GM12878 (cell line): ENCODE data around the gene ATP2A3. TPM values are rescaled to one million over a fixed set of nuclear protein-coding genes. Genes with fewer than 3 reads are reported as not detected.

ENCODE experiments used
- ATAC-seq: fragments of 200-7000 bp; cut with Tn5 transposase; 3 replicates; pipeline ENCODE4 v1.9.1; 2020; ENCODE audit warnings: mild to moderate bottlenecking, moderate library complexity
- BruUV-seq: library from RNA; stranded (reverse); fragments of 400-500 nt; replicated peaks from 2 replicates; lab custom pipeline; 2021; lab: Mats Ljungman, UMichigan
- CTCF ChIA-PET: fragments of 300-600 bp; sonication (Branson Sonifier 250); formaldehyde crosslinking; extraction: SDS; loops from one replicate; lab custom pipeline; 2021; ENCODE audit warnings: inconsistent platforms; lab: Yijun Ruan, JAX
- POLR2A ChIA-PET: fragments of 350-600 bp; formaldehyde crosslinking; extraction: SDS; loops from one replicate; lab custom pipeline; 2021; ENCODE audit warnings: inconsistent platforms; lab: Charles Lee
- RAD21 ChIA-PET: fragments of 300-600 bp; sonication (Branson Sonifier 250); formaldehyde crosslinking; loops from one replicate; lab custom pipeline; 2023; ENCODE audit warnings: antibody characterized with exemption; ENCODE audit not compliant: unreplicated experiment; lab: Charles Lee
- SMC1A ChIA-PET: fragments of 300-600 bp; sonication (Branson Sonifier 250); formaldehyde crosslinking; loops from one replicate; lab custom pipeline; 2023; ENCODE audit not compliant: unreplicated experiment, uncharacterized antibody; lab: Charles Lee
- DNase-seq: peaks from one replicate; pipeline ENCODE4 v3.0.0-alpha.2; 2011; ENCODE audit warnings: low read depth, low spot score
- FAIRE-seq: peaks from 3 replicates; lab custom pipeline; 2011; peaks lifted over from hg19 to GRCh38; lab: Jason Lieb, UNC
- H2AFZ ChIP-seq: 2 replicates; pipeline ENCODE4 v1.6.0; 2011; ENCODE audit warnings: low read depth, low read length, control low read depth; ENCODE audit not compliant: control insufficient read depth
- H3K27ac ChIP-seq: 2 replicates; pipeline ENCODE4 v1.5.1; 2011; ENCODE audit warnings: control low read depth; ENCODE audit not compliant: control insufficient read depth, insufficient read depth
- H3K27me3 ChIP-seq, 2 experiments: replicated peaks in 1 of 2; 2 replicates each; pipeline versions ENCODE4 v1.6.0 to v1.6.1; 2011; ENCODE audit warnings: low read length in 1 of 2; ENCODE audit not compliant: control insufficient read depth in 2 of 2, insufficient read depth in 2 of 2
- H3K36me3 ChIP-seq, 2 experiments: 2 replicates each; pipeline ENCODE4 v1.5.1; 2011; ENCODE audit warnings: low read length in 1 of 2; ENCODE audit not compliant: control insufficient read depth in 2 of 2, insufficient read depth in 2 of 2
- H3K4me1 ChIP-seq: 2 replicates; pipeline ENCODE4 v1.6.1; 2011; ENCODE audit warnings: mild to moderate bottlenecking, low read length, moderate library complexity, mixed read lengths; ENCODE audit not compliant: control insufficient read depth, insufficient read depth
- H3K4me2 ChIP-seq: 2 replicates; pipeline ENCODE4 v1.6.0; 2011; ENCODE audit warnings: control low read depth; ENCODE audit not compliant: control insufficient read depth, insufficient read depth
- H3K4me3 ChIP-seq: fragments of 200-600 bp; sonication (generic); 2 replicates; pipeline ENCODE4 v1.5.1; 2016
- H3K79me2 ChIP-seq: 2 replicates; pipeline ENCODE4 v1.6.0; 2011; ENCODE audit warnings: low read length; ENCODE audit not compliant: control insufficient read depth, insufficient read depth
- H3K9ac ChIP-seq: 2 replicates; pipeline ENCODE4 v1.8.0; 2011; ENCODE audit warnings: low read length, control low read depth, mixed read lengths; ENCODE audit not compliant: control insufficient read depth, insufficient read depth
- H3K9me3 ChIP-seq: replicated peaks from 3 replicates; pipeline ENCODE4 v1.5.1; 2011; ENCODE audit warnings: mild to moderate bottlenecking, low read length; ENCODE audit not compliant: control insufficient read depth, insufficient read depth
- H4K20me1 ChIP-seq: 2 replicates; pipeline ENCODE4 v1.6.0; 2011; ENCODE audit not compliant: control insufficient read depth, insufficient read depth
- RELB ChIP-seq: fragments of 450-650 bp; IDR thresholded peaks from 2 replicates; pipeline ENCODE4 v1.6.1; 2017; ENCODE audit warnings: low read depth, mild to moderate bottlenecking, moderate library complexity
- WGBS: methylation state at CpG from one replicate; pipeline ENCODE4 v1.1.6; 2016; ENCODE audit warnings: low lambda C conversion rate; ENCODE audit not compliant: insufficient replicate concordance, insufficient coverage; ENCODE audit errors: missing lambda C conversion rate; 5-methylcytosine and 5-hydroxymethylcytosine counted together
- in situ Hi-C: fragments of 300-500 bp; cut with MboI; formaldehyde crosslinking; loops from 9 replicates; pipeline ENCODE4 v1.14.3; 2018; ENCODE audit warnings: mixed read lengths
- intact Hi-C: fragments of 100-400 bp; cut with micrococcal nuclease; formaldehyde crosslinking; loops from one replicate; pipeline ENCODE4 v1.14.2; 2022; ENCODE audit not compliant: unreplicated experiment
- polyA plus RNA-seq, 11 experiments: library from polyadenylated mRNA; depleted of rRNA in 4 of 11; unstranded in 6 of 11; stranded (reverse) in 5 of 11; fragments of >200 nt; fragmentation: Nextera tagmentation in 4 of 11; fragmentation: Illumina TruSeq in 1 of 11; extraction: Ambion mirVana in 4 of 11; extraction: Trizol in 1 of 11; gene quantifications; 1 replicate in 1 of 11; 2 replicates in 10 of 11; pipeline versions ENCODE4 v1.2.1 to v1.2.3, GENCODE V29; 2011 to 2016; ENCODE audit warnings: inconsistent platforms in 2 of 11, missing spikeins in 2 of 11, low read depth in 1 of 11
- total RNA-seq, 4 experiments: library from RNA; depleted of rRNA in 3 of 4; stranded (reverse); fragments of >200 nt in 3 of 4; fragmentation: Illumina TruSeq in 1 of 4; extraction: Trizol in 1 of 4; gene quantifications; 2 replicates each; pipeline versions ENCODE4 v1.2.1 to v1.2.3, GENCODE V29; 2013 to 2021
- TF ChIP-seq, protein P1 (sequence below): fragments of 450-650 bp; IDR thresholded peaks from 2 replicates; pipeline ENCODE4 v1.6.1; 2017; ENCODE audit warnings: mild to moderate bottlenecking

The ATP2A3 gene
- total and polyA plus RNA-seq, 10 of the 15 experiments (the other 5 are each of a cell fraction or from before 2014, with no cell fraction given), result 1.0 to 99.2 (median 37.9) TPM

GRCh38 chr17:3974138-3974687, 10.0 kb upstream of the ATP2A3 start:
- WGBS, result 72% methylated on average over 15 of the region's 15 CpGs
- no peak for TF ChIP-seq RELB
- TF ChIP-seq, protein P1, sequence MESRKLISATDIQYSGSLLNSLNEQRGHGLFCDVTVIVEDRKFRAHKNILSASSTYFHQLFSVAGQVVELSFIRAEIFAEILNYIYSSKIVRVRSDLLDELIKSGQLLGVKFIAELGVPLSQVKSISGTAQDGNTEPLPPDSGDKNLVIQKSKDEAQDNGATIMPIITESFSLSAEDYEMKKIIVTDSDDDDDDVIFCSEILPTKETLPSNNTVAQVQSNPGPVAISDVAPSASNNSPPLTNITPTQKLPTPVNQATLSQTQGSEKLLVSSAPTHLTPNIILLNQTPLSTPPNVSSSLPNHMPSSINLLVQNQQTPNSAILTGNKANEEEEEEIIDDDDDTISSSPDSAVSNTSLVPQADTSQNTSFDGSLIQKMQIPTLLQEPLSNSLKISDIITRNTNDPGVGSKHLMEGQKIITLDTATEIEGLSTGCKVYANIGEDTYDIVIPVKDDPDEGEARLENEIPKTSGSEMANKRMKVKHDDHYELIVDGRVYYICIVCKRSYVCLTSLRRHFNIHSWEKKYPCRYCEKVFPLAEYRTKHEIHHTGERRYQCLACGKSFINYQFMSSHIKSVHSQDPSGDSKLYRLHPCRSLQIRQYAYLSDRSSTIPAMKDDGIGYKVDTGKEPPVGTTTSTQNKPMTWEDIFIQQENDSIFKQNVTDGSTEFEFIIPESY, result no peak
- ChIA-PET RAD21 (no interaction called here), CTCF (no interaction called here), POLR2A (interaction anchor here (1.3 kb wide), 1 partner anchor 9 kb away, joined by 4 read pairs; the partner anchor contains the start of gene ATP2A3), SMC1A (no interaction called here)
- peaks cover 1% of the 10 kb centered on the region; the same call in 2 of the 3 replicates for H3K9me3 ChIP-seq
- DNase-seq (no peak), FAIRE-seq (no peak), ATAC-seq (no peak)
- intact Hi-C loops, result no loop called here
- H2AFZ ChIP-seq, result no peak overlapping the region
- no peak overlapping the region for H3K9ac ChIP-seq
- BruUV-seq, result no TSS peak
- in situ Hi-C loops, result no loop called here
- no peaks in the 10 kb centered on the region for H3K79me2 ChIP-seq
- H3K4me1 ChIP-seq, result peaks cover 13% of the 10 kb centered on the region
- H3K27me3 ChIP-seq, result no peaks in the 10 kb centered on the region
- no peak overlapping the region for H3K27ac ChIP-seq
- H3K4me3 ChIP-seq, result no peak overlapping the region
- no peaks in the 10 kb centered on the region for H4K20me1 ChIP-seq
- H3K36me3 ChIP-seq, result no peaks in the 10 kb centered on the region
- no peak overlapping the region for H3K4me2 ChIP-seq
